ENCODE measurements around the gene HBM. TPM values are rescaled to one million over a fixed set of nuclear protein-coding genes. Genes with fewer than 3 reads are reported as not detected.

HBM gene
- total RNA-seq, 1 experiment from 2014 or later: not detected

DNA sequence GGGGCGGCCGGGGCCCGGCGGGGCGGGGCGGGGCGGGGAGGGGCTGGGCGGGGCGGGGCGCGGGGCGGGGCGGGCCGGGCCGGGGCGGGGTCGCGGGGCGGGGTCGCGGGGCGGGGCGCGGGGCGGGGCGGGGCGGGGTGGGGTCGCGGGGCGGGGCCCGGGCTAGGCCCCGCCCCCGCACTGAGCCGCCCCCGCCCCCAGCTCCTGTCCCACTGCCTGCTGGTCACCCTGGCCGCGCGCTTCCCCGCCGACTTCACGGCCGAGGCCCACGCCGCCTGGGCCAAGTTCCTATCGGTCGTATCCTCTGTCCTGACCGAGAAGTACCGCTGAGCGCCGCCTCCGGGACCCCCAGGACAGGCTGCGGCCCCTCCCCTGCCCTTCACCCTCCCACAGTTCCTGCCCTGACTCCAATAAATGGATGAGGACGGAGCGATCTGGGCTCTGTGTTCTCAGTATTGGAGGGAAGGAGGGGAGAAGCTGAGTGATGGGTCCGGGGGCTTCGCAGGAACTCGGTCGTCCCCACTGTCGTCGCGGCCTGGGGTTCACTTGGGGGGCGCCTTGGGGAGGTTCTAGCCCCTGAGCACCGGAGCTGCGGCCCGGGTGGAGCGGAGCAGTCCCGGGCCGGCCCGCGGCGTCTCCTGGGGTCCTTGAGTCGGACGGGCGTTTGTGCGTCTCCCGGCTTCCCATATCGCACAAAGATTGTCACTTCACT is 795 bp upstream of the HBM start:
- Mint-ChIP-seq H3K36me3 (ENCODE audit: insufficient read depth, unreplicated experiment) (peaks cover 11% of the 10 kb centered on the region), H3K27me3 (ENCODE audit: unreplicated experiment) (peaks cover 70% of the 10 kb centered on the region)
- intact Hi-C loops (cut with micrococcal nuclease; ENCODE audit: unreplicated experiment): no loop called here

GRCh38 chr16:166375-167121 is 770 bp downstream of the HBM start:
- H3K36me3 Mint-ChIP-seq (ENCODE audit: insufficient read depth, unreplicated experiment): peaks cover 11% of the 10 kb centered on the region
- H3K27me3 Mint-ChIP-seq (ENCODE audit: unreplicated experiment): peaks cover 73% of the 10 kb centered on the region
- DNase-seq: no peak
- no TSS peak for BruUV-seq (replicated peaks)
- H3K4me1 Mint-ChIP-seq (ENCODE audit: low read depth, unreplicated experiment): peaks cover 20% of the 10 kb centered on the region
- CTCF ChIA-PET: no interaction called here
- H3K27ac Mint-ChIP-seq (ENCODE audit: unreplicated experiment): no peak overlapping the region
- intact Hi-C loops (cut with micrococcal nuclease; ENCODE audit: unreplicated experiment): no loop called here
- H3K9me3 Mint-ChIP-seq (ENCODE audit: low read depth, unreplicated experiment): no peaks in the 10 kb centered on the region
- no peak for TF ChIP-seq CTCF (IDR thresholded peaks at IDR 0.05; ENCODE audit: unreplicated experiment)
- H3K4me3 Mint-ChIP-seq (ENCODE audit: low read depth, unreplicated experiment): no peak overlapping the region

More for the DNA sequence above, 795 bp upstream of the HBM start:
- no TSS peak for BruUV-seq (replicated peaks)
- Mint-ChIP-seq H3K4me3 (ENCODE audit: low read depth, unreplicated experiment) (no peak overlapping the region), H3K4me1 (ENCODE audit: low read depth, unreplicated experiment) (peaks cover 13% of the 10 kb centered on the region), H3K9me3 (ENCODE audit: low read depth, unreplicated experiment) (no peaks in the 10 kb centered on the region), H3K27ac (ENCODE audit: unreplicated experiment) (no peak overlapping the region)
- TF ChIP-seq CTCF (IDR thresholded peaks at IDR 0.05; ENCODE audit: unreplicated experiment): no peak
- CTCF ChIA-PET: no interaction called here
- no peak for DNase-seq

- Mint-ChIP-seq H3K27ac (ENCODE audit: unreplicated experiment) (no peak overlapping the region), H3K4me3 (ENCODE audit: low read depth, unreplicated experiment) (no peak overlapping the region), H3K27me3 (ENCODE audit: unreplicated experiment) (peaks cover 73% of the 10 kb centered on the region), H3K9me3 (ENCODE audit: low read depth, unreplicated experiment) (no peaks in the 10 kb centered on the region), H3K36me3 (ENCODE audit: insufficient read depth, unreplicated experiment) (peaks cover 11% of the 10 kb centered on the region), H3K4me1 (ENCODE audit: low read depth, unreplicated experiment) (peaks cover 20% of the 10 kb centered on the region)
- CTCF ChIA-PET: no interaction called here
- DNase-seq: no peak
- no peak for TF ChIP-seq CTCF (IDR thresholded peaks at IDR 0.05; ENCODE audit: unreplicated experiment)
- intact Hi-C loops (cut with micrococcal nuclease; ENCODE audit: unreplicated experiment): no loop called here
- BruUV-seq (replicated peaks): no TSS peak
Measured at GRCh38 chr16:167122-167690, 1.4 kb downstream of the HBM start.

- peaks cover 76% of the 10 kb centered on the region for H3K27me3 Mint-ChIP-seq (ENCODE audit: unreplicated experiment)
- peaks cover 20% of the 10 kb centered on the region for H3K4me1 Mint-ChIP-seq (ENCODE audit: low read depth, unreplicated experiment)
- CTCF ChIA-PET: interaction anchor here (0.8 kb wide), 1 partner anchor 9 kb away, joined by 3 read pairs; no protein-coding TSS in a partner anchor
- TF ChIP-seq CTCF (IDR thresholded peaks at IDR 0.05; ENCODE audit: unreplicated experiment): no peak
- H3K4me3 Mint-ChIP-seq (ENCODE audit: low read depth, unreplicated experiment): no peak overlapping the region
- no peak overlapping the region for H3K27ac Mint-ChIP-seq (ENCODE audit: unreplicated experiment)
- no peaks in the 10 kb centered on the region for H3K9me3 Mint-ChIP-seq (ENCODE audit: low read depth, unreplicated experiment)
- no TSS peak for BruUV-seq (replicated peaks)
- H3K36me3 Mint-ChIP-seq (ENCODE audit: insufficient read depth, unreplicated experiment): peaks cover 14% of the 10 kb centered on the region
- no peak for DNase-seq
- intact Hi-C loops (cut with micrococcal nuclease; ENCODE audit: unreplicated experiment): no loop called here
Measured at GRCh38 chr16:168424-168823, 2.6 kb downstream of the HBM start.
